ENCODE data around the gene ACSL3.
A peak's percentile ranks its signal among the peaks of the same experiment; 100 is the strongest.
"Not testable (repeated sequence)": the region's sequence is repeated elsewhere in the genome, so short reads cannot be mapped to it uniquely, and the experiment has no call there.

Gene ACSL3

DNA sequence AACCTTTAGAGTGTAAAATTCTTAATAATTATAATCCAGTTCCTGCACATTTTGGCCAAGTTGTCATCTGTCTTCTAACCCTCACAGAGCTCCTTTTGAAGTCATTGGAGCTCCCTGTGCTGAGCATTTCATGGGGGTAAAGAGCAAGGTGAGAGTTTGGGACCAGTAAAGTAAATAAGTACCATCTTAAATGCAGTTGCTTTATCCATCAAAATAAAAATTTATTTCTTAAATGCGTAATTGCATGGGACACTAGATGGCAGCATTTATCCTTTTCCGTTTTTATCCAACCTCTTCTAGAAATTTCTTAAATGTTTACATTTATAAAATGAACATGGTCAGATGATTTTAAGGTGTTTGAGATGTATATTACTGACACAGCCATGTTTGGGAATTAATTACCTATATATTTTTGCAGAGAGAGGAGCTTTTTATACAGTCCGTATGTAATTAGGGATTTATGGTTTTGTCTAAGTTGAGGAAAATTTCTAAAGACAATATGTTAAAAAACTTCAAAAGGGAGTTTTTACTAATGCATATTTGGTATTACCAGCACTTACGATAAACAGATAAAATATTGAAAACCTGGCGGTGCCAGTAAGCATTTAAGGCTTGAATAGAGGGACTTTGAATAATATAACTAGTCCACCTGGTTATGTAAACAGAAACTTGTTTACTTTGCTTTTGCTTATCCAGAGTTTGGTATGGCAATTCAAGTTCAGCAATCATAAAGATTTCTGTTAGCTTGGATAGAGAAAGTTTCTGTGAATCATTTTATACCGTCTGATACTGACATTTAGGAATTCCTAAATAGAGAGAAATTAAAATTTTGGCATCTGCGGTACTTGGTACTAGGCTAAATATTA, 54.5 kb downstream of the ACSL3 start:
- no peak for DNase-seq

DNA sequence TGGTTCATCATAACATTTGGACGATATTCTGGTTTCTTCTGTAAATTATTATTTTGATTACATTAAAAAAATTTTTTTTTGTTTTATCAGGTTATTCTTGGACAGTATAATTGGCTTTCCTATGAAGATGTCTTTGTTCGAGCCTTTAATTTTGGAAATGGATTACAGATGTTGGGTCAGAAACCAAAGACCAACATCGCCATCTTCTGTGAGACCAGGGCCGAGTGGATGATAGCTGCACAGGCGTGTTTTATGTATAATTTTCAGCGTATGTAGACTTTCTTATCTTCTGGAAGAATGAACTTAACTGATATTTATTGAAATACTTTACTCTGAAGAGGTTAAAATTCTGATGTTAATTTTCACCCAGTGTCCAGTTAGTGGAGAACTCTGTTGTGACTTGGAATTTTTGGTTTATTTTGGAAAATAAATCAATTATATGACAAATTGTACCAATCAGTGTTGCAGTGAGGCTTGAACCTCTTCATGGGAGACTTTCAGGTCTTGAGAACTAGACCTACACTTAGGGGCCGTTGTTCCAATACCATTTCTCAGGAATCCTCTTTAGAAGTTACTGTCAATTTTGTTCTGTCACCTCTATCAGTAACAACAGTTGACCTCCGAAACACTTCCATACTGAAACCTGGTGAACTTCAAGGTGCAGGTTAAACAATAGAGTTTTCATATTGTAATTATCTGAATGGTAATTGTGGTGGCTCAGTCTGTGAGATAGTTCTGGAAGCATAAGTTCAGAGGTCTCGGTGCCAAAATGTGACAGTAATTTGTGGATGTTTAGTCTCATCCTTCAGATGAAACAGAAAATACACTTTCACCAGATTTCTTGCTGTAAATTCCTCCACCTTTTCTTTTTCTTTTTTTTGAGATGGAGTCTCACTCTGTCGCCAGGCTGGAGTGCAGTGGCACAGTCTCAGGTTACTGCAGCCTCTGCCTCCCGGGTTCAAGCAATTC, 55.7 kb downstream of the ACSL3 start:
- DNase-seq: no peak

DNA sequence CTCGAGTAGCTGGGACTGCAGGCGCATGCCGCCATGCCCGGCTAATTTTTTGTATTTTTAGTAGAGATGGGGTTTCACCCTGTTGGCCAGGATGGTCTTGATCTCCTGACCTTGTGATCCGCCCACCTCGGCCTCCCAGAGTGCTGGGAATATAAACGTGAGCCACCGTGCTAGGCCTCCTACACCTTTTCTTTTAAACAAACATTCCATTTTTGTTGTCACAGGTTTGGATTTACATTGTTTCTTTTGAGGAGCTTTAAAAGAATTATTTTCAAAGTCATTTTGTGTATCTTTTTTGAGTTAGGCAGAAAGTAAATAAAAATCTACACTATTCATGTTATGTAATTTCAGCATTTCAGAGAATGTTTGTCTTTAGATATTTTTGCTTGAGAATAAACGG, 56.4 kb downstream of the ACSL3 start:
- DNase-seq: not testable (repeated sequence)

DNA sequence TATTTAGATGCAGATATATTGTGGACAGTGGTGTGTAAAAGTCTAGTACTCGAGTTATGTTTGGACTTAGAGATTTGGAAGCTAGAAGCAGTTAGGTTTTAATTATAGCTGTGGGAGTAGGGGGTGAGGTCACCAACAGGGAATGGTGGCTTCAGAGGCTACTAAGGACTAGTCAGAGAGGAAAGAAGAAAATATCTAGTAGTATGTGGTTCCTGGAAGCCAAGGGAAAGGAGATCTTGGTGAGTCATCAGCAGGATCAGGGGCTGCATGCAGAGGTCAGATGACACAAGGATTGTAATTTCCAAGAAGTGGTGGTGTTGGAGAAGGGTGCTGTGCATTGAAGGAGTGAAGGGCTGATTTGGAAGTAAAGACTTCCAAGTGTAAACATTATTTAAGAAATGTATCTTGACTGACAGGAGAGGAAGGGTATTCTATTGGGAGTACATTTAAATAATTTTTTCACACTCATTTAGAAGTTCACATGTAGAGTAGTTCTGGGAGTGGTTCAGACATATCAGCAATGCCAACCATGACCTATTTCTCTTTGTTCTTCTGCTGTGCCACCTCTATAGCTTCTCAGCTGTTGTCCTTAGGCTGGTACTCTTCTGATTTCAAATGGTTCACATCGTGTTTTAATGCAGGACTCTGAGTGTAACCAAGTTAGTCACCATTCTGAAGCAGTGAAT, 59.1 kb downstream of the ACSL3 start:
- DNase-seq: no peak

DNA sequence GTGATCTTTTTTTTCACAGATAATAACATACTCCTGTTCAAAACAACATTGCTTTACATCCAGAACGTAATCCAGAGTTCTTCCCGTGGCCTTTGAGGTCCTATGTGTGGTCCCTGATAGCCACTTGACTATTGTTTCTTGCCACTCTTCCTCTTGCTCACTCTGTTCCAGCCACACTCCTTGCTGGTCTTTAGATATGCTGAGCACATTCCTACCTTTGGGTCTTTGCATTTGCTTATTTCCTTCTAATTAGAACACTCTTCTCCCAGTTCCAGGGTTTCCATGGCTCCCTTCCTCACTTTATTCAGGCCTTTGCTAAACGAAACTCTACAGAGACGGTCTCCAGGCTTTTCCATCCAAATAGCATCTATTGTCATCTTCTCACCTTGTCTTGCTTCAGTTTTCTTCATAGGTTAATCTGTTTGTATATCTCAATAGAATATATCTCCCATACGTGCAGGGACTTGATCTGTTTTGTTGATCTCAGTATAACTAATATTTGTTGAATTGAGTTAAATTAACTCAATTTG, 59.9 kb downstream of the ACSL3 start:
- DNase-seq: no peak

DNA sequence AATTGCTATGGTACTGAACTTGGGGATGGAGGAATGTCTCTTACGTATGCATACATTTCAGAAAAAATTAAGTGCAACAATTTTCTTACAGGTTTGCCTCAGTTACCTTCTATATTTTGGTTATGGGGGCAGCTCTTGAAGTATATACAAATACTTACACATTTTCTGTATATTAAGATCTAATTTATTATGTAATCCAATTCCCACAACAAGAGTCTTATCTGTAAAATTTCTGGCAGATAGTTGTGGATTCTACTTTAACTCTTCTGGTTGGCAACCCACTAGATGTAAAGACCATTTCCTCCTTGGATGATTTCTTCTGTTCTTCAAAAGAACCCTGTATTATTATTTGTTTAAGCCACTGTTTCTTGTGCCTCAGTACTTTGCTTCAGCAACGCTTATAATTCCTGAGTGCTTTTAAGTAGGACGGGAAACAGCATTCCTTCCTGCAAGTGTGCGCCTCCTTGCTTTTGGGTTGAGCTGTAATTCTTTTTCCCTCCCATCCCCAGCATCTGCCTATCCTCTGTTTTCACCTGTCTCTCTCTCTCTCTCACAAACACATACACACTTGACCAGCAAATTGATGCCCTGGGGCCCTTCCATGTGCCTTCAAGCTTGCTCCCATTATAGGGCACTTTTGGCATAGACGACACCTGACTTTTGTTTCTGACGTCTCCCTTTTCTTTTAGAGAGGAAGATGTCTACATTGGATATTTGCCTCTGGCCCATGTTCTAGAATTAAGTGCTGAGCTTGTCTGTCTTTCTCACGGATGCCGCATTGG, 61.4 kb downstream of the ACSL3 start:
- no peak for DNase-seq

DNA sequence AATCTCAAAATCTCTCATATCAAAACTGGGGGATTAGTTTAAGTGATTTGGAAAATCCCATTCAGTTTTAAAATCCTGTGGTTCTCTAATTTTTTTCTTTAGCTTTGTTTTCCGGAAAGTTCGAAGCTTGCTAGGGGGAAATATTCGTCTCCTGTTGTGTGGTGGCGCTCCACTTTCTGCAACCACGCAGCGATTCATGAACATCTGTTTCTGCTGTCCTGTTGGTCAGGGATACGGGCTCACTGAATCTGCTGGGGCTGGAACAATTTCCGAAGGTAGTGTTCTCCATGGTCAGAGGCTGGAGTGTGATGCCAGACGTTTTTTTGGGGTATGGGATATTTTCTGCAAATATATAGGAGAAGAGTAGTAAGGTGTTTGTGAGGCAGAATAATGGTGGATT, 66.1 kb downstream of the ACSL3 start:
- DNase-seq: no peak

DNA sequence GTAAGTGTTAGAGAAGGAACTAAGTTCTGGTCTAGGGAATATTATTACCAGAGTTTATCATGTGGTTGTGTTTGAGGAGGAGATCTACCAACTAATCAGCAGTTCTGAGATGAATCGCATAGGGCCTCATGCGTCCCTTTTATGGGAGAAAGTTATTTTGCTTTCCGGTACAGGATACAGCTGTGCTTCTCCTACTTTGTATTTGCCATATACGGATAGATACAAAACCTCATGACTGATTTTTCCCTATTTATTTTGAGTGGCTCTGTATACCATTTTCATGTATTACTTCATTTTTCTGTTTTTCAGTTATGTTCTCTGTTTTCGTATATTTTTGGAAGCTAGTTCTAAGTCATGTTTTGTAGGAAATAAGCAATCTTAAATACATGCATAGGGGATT, 66.8 kb downstream of the ACSL3 start:
- DNase-seq: no peak

DNA sequence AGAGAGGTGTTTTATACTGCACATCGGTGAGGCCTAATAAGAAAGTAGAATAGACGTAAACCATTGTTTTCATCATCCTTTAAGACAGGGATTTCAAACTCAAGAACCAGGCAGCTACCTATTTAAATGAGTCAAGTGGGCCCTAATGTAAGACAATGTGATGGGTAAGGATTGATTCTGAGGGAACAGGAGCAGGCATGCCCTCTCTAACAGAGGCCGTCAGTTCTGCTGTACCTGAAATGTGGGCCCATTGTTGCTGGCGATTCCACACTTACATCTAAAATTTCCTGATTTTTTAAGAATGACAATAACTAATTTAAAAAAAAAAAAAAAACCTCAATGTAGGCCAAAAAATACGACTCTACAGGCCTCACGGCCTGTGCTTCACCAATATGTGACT, 67.5 kb downstream of the ACSL3 start:
- DNase-seq: no peak

DNA sequence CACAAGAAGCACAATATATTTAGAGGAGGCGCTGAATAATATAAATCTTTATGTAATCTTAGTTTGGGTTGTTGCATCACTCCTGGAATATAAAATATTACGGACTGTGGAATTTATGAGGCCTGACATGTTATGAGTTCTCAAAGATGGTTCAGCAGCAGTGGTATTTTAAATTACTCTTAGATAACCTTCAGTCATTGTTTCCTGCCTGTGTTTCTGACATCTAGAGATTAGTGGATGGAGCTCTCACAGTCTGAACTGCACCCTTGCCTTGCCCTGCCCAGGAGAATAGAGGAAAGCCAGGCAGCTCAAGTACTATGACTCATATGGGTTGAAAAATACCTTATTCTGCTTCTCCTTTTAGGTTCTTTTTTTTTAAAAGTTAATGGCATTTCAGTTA, 70.0 kb downstream of the ACSL3 start:
- no peak for DNase-seq

DNA sequence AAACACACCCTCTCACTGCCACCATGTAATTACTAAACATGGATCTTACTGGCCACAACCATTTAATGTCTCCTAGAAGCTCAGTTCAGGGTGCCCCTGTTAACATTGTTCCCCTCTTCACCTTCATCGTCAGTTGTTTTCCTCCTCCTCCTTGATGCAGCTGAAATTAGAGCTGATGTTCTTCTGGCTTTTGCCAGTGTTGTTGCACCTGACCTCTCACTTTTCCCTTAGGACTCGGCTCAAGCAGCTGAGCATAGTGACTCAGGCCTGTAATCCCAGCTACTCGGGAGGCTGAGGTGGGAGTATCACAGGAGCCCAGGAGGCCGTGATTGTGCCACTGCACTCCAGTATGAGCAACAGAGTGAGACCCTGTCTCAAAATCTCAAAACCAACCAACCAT, 70.8 kb downstream of the ACSL3 start:
- DNase-seq: no peak

DNA sequence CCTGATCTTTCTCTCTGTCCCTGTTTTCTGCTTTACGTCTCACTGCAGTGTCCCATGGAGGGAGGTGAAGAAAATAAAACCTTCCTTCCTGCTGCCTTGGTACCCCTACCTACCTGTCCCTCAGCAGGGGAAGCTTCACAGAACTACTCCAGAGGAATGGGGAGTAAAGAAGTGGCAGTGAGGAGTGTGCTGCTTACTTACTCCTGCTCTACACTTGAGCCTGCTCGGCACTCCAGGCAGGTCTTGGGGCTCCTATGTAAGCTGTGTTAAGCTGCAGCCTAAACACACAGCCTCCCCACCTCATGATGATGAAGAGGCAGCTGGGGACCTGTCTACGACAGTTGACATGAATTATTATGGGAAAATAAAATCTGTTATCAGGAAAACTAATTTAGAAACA, 72.6 kb downstream of the ACSL3 start:
- DNase-seq: no peak

DNA sequence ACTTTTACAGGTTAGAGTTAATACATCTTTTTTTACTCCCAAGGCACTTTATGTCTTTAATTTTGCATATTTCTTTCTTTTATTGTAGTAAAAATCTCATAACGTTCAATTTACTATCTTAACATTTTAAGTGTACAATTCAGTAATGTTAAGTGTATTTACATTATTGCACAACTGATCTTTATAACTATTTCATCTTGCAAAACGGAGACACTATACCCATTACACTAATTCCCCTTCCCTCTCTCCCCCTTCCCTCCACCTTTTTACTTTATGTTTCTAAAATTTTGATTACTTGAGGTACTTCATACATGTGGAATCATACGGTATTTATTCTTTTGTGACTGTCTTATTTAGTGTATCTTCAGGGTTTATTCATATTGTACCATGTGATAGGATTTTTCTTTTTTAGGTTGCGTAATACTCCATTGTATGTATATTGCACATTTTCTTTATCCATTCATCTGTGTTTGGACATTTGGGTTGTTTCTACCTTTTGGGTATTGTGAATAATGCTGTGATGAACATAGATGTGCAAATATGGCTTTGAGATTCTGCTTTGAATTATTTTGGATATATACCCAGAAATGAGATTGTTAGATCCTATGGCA, 75.0 kb downstream of the ACSL3 start:
- DNase-seq: no peak

DNA sequence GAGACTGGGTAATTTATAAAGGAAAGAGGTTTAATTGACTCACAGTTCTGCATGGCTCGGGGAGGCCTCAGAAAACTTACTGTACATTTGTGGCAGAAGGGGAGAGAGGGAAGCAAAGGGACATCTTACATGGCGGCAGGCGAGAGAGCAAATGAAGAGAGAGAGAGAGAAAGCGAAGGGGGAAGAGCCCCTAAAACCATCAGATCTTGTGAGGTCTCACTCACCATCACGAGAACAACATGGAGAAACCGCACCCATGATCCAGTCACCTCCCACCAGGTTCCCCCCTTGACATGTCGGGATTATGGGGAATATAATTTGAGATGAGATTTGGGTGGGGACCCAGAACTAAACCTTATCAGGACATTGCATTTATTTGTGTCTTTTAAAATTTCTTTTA, 75.9 kb downstream of the ACSL3 start:
- DNase-seq: no peak

DNA sequence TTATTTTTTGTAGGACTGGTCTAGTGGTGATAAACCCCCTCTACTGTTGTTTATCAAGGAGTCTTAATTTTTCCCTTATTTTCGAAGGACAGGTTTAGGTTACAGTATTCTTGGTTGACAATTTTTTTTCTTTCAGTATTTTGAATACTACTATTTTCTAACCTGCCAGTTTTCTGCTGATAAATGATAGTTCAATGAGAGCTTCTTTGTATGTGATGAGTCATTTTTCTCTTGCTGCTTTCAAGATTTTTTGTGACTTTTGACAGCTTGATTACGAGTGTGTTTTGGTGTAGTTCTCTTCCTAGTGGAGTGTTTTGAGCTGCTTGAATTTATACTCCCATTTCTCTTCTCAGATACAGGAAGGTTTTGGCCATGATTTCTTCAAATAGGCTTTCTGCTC, 77.5 kb downstream of the ACSL3 start:
- DNase-seq: no peak

DNA sequence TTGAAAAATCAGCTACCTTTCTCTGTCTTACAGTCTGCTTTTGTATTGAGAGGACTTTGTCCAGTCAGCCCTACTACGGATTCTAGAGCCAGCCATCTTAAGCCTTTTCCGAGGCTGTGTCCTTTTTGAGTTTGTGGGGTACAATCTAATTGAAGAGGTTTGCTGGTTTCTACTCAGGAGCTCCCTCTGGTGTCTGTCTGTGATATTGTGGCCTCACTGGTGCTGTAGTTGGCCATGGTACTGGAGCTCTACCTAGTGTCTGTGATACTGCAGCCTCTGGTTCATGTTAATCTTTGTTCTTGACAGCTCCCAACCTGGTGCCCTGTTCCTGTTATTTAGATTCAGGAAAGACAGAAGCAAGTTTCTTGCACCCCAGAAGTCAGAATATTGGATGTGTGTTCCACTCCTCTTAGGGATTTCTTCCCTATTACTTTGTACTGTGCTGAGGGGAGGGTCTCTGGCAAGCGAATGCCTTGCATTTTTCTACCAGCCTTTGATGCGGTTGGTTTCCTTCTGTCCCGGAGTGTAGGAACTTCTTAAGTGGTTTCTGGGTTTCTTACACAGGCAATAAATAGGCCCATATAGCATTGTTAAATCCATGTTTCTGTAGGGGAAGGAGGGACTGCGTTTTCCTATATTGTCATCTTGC, 78.5 kb downstream of the ACSL3 start:
- peak; percentile 28 for DNase-seq

DNA sequence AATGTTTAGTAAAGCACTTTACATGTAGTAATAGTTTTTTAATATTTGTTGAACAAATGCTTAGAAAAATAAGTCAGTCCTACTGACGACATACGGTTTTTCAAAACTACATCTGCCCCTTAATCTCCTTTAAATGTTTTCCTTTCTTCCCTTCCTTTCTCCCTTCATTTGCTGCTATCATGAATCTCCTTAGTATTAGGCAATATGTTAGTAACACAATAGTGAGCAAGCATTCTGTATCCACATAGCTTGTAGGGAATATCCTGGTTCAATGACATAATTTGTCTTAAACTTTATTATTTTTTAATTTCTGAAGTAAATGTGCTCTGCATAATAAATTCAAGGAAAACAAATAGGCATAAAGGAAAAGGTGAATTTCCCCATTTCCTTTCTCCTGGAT, 79.1 kb downstream of the ACSL3 start:
- DNase-seq: no peak

DNA sequence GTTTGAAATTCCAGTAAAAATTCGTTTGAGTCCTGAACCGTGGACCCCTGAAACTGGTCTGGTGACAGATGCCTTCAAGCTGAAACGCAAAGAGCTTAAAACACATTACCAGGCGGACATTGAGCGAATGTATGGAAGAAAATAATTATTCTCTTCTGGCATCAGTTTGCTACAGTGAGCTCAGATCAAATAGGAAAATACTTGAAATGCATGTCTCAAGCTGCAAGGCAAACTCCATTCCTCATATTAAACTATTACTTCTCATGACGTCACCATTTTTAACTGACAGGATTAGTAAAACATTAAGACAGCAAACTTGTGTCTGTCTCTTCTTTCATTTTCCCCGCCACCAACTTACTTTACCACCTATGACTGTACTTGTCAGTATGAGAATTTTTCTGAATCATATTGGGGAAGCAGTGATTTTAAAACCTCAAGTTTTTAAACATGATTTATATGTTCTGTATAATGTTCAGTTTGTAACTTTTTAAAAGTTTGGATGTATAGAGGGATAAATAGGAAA, 80.7 kb downstream of the ACSL3 start:
- DNase-seq: no peak

DNA sequence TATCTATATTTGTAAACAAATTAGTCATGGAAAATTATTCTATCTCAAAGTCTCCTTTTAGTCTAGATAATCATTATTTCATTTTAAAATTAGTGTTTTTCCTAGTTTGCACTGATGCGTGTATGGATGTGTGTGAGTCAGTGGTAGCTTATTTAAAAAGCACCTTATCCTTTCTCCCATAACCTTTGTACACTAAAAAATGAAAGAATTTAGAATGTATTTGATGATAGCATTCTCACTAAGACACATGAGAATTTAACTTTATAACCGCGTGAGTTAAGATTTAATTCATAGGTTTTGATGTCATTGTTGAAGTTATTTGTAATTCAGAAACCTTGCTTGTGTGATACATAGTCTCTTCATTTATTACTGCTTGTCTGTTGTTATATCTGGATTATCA, 81.7 kb downstream of the ACSL3 start:
- no peak for DNase-seq

DNA sequence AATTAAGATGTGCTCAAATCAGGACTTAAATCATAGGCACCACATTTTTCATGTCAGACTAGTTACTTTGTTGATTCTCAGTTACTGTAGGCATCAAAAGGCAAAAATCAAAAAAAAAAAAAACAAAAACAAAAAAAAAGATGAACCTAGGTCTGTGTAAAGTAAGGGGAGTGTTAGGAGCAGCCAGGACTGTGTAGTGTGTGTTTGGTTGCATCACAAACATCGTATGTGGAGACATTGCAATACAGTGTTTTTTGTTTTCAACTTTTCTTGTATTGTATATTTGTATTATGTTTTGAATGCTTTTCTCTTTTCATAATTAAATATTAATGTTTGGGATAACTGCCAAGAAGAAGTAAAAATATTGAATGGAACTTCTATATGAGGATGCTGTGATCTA, 82.1 kb downstream of the ACSL3 start:
- DNase-seq: no peak

DNA sequence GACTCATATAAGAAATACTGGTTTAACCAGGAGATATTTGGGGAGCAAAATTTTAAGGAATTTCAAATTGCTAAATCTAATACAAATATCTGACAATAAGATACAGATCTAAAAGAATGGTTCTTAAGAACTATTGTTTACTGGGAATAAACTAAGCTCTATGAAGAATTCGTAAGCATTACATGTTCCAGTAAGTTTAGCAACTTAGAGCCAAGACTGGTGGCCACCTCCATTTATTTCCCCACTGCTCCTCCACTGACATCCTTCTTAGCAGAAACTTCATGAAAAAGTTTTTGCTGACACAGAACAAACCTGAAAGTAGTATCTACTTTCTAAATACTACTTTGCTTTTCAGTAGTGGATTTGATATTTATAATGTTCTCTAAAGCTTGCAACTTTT, 83.0 kb downstream of the ACSL3 start:
- DNase-seq: no peak

All from NK-92 treated with Interleukin-12 subunit alpha and Interleukin-12 subunit beta, amount 100 ng/mL, for 24 hours (cell line).